ENCODE data around the gene KAT8.

Gene KAT8

GRCh38 chr16:31084584-31085302, 32.7 kb upstream of the KAT8 start:
- 95 to 97% methylated on average over 7 to 15 of the region's 16 CpGs for WGBS, 2 experiments (ENCODE audit: insufficient coverage in 2 of 2)

GRCh38 chr16:31085411-31085810, 32.1 kb upstream of the KAT8 start:
- no peak overlapping the region for H3K4me3 ChIP-seq (ENCODE audit: extremely low read depth, insufficient read depth, low read length, poor library complexity, severe bottlenecking)
- H3K27ac ChIP-seq (ENCODE audit: low read depth, low read length, severe bottlenecking): no peak overlapping the region
- H3K9me3 ChIP-seq (ENCODE audit: control insufficient read depth, low read length): no peaks in the 10 kb centered on the region
- no peaks in the 10 kb centered on the region for H3K4me1 ChIP-seq (ENCODE audit: control insufficient read depth, insufficient read depth, low read length, poor library complexity, severe bottlenecking)
- H3K36me3 ChIP-seq (ENCODE audit: control insufficient read depth, insufficient read depth, low read length): peaks cover 71% of the 10 kb centered on the region
- WGBS, 2 experiments (ENCODE audit: insufficient coverage in 2 of 2): 84 to 91% methylated on average over 7 to 8 of the region's 8 CpGs

More at GRCh38 chr16:31084584-31085302, 32.7 kb upstream of the KAT8 start:
- Histone ChIP-seq H3K36me3 (ENCODE audit: control insufficient read depth, insufficient read depth, low read length) (peaks cover 71% of the 10 kb centered on the region), H3K4me3 (ENCODE audit: extremely low read depth, insufficient read depth, low read length, poor library complexity, severe bottlenecking) (no peak overlapping the region), H3K4me1 (ENCODE audit: control insufficient read depth, insufficient read depth, low read length, poor library complexity, severe bottlenecking) (no peaks in the 10 kb centered on the region), H3K9me3 (ENCODE audit: control insufficient read depth, low read length) (no peaks in the 10 kb centered on the region), H3K27ac (ENCODE audit: low read depth, low read length, severe bottlenecking) (no peak overlapping the region)

GRCh38 chr16:31085873-31086628, 31.4 kb upstream of the KAT8 start:
- H3K27ac ChIP-seq (ENCODE audit: low read depth, low read length, severe bottlenecking): no peak overlapping the region
- H3K36me3 ChIP-seq (ENCODE audit: control insufficient read depth, insufficient read depth, low read length): peaks cover 71% of the 10 kb centered on the region
- H3K4me3 ChIP-seq (ENCODE audit: extremely low read depth, insufficient read depth, low read length, poor library complexity, severe bottlenecking): no peak overlapping the region
- no peaks in the 10 kb centered on the region for H3K9me3 ChIP-seq (ENCODE audit: control insufficient read depth, low read length)
- H3K4me1 ChIP-seq (ENCODE audit: control insufficient read depth, insufficient read depth, low read length, poor library complexity, severe bottlenecking): peaks cover 5% of the 10 kb centered on the region
- 95 to 96% methylated on average over 18 of the region's 18 CpGs for whole genome bisulfite sequencing, 2 experiments (ENCODE audit: insufficient coverage in 2 of 2)

- Histone ChIP-seq H3K4me1 (ENCODE audit: control insufficient read depth, insufficient read depth, low read length, poor library complexity, severe bottlenecking) (peaks cover 7% of the 10 kb centered on the region), H3K4me3 (ENCODE audit: extremely low read depth, insufficient read depth, low read length, poor library complexity, severe bottlenecking) (no peak overlapping the region), H3K27ac (ENCODE audit: low read depth, low read length, severe bottlenecking) (no peak overlapping the region), H3K36me3 (ENCODE audit: control insufficient read depth, insufficient read depth, low read length) (peaks cover 73% of the 10 kb centered on the region), H3K9me3 (ENCODE audit: control insufficient read depth, low read length) (no peaks in the 10 kb centered on the region)
- 86 to 89% methylated on average over 4 to 5 of the region's 6 CpGs for WGBS, 2 experiments (ENCODE audit: insufficient coverage in 2 of 2)
These were observed 30.9 kb upstream of the KAT8 start for GRCh38 chr16:31086629-31086906.

- Histone ChIP-seq H3K4me1 (ENCODE audit: control insufficient read depth, insufficient read depth, low read length, poor library complexity, severe bottlenecking) (peaks cover 7% of the 10 kb centered on the region), H3K36me3 (ENCODE audit: control insufficient read depth, insufficient read depth, low read length) (peaks cover 75% of the 10 kb centered on the region), H3K4me3 (ENCODE audit: extremely low read depth, insufficient read depth, low read length, poor library complexity, severe bottlenecking) (no peak overlapping the region), H3K27ac (ENCODE audit: low read depth, low read length, severe bottlenecking) (peak overlapping the region; percentile 16), H3K9me3 (ENCODE audit: control insufficient read depth, low read length) (no peaks in the 10 kb centered on the region)
- 94 to 97% methylated on average over 4 to 7 of the region's 8 CpGs for WGBS, 2 experiments (ENCODE audit: insufficient coverage in 2 of 2)
These were observed 30.0 kb upstream of the KAT8 start for GRCh38 chr16:31087481-31087880.

- Histone ChIP-seq H3K36me3 (ENCODE audit: control insufficient read depth, insufficient read depth, low read length) (peaks cover 71% of the 10 kb centered on the region), H3K4me3 (ENCODE audit: extremely low read depth, insufficient read depth, low read length, poor library complexity, severe bottlenecking) (no peak overlapping the region), H3K4me1 (ENCODE audit: control insufficient read depth, insufficient read depth, low read length, poor library complexity, severe bottlenecking) (peaks cover 7% of the 10 kb centered on the region), H3K9me3 (ENCODE audit: control insufficient read depth, low read length) (no peaks in the 10 kb centered on the region), H3K27ac (ENCODE audit: low read depth, low read length, severe bottlenecking) (no peak overlapping the region)
- WGBS, 2 experiments (ENCODE audit: insufficient coverage in 2 of 2): 100% methylated on average over 1 of the region's 5 CpGs
These were observed 29.5 kb upstream of the KAT8 start for GRCh38 chr16:31087971-31088370.

GRCh38 chr16:31088459-31089183, 28.8 kb upstream of the KAT8 start, which contains the start of gene PRSS53:
PRSS53 (minus strand) TSS chr16:31088943; CDS start chr16:31088809, 134 bp downstream.
- no peak within 1 kb of the TSS for H3K27ac ChIP-seq (ENCODE audit: low read depth, low read length, severe bottlenecking)
- H3K36me3 ChIP-seq (ENCODE audit: control insufficient read depth, insufficient read depth, low read length): peaks cover 65% of the 10 kb centered on the region
- no peaks in the 10 kb centered on the region for H3K9me3 ChIP-seq (ENCODE audit: control insufficient read depth, low read length)
- 90 to 94% methylated on average over 10 to 11 of the region's 15 CpGs for WGBS, 2 experiments (ENCODE audit: insufficient coverage in 2 of 2)
- no peak within 1 kb of the TSS for H3K4me3 ChIP-seq (ENCODE audit: extremely low read depth, insufficient read depth, low read length, poor library complexity, severe bottlenecking)
- peaks cover 7% of the 10 kb centered on the region for H3K4me1 ChIP-seq (ENCODE audit: control insufficient read depth, insufficient read depth, low read length, poor library complexity, severe bottlenecking)

- Histone ChIP-seq H3K9me3 (ENCODE audit: control insufficient read depth, low read length) (no peaks in the 10 kb centered on the region), H3K36me3 (ENCODE audit: control insufficient read depth, insufficient read depth, low read length) (peaks cover 60% of the 10 kb centered on the region), H3K27ac (ENCODE audit: low read depth, low read length, severe bottlenecking) (no peak overlapping the region), H3K4me1 (ENCODE audit: control insufficient read depth, insufficient read depth, low read length, poor library complexity, severe bottlenecking) (peaks cover 7% of the 10 kb centered on the region), H3K4me3 (ENCODE audit: extremely low read depth, insufficient read depth, low read length, poor library complexity, severe bottlenecking) (no peak overlapping the region)
- 96 to 100% methylated on average over 3 of the region's 8 CpGs for WGBS, 2 experiments (ENCODE audit: insufficient coverage in 2 of 2)
These were observed 28.3 kb upstream of the KAT8 start for GRCh38 chr16:31089199-31089598.

GRCh38 chr16:31090540-31090939, 26.9 kb upstream of the KAT8 start:
- H3K4me1 ChIP-seq (ENCODE audit: control insufficient read depth, insufficient read depth, low read length, poor library complexity, severe bottlenecking): peaks cover 7% of the 10 kb centered on the region
- H3K9me3 ChIP-seq (ENCODE audit: control insufficient read depth, low read length): no peaks in the 10 kb centered on the region
- H3K4me3 ChIP-seq (ENCODE audit: extremely low read depth, insufficient read depth, low read length, poor library complexity, severe bottlenecking): no peak overlapping the region
- no peak overlapping the region for H3K27ac ChIP-seq (ENCODE audit: low read depth, low read length, severe bottlenecking)
- 85% methylated on average over 2 of the region's 2 CpGs; no CpG with 5 or more reads in 1 of the 2 experiments for whole genome bisulfite sequencing, 2 experiments (ENCODE audit: insufficient coverage in 2 of 2)
- H3K36me3 ChIP-seq (ENCODE audit: control insufficient read depth, insufficient read depth, low read length): peaks cover 54% of the 10 kb centered on the region

GRCh38 chr16:31092330-31092729, 25.1 kb upstream of the KAT8 start:
- no peaks in the 10 kb centered on the region for H3K9me3 ChIP-seq (ENCODE audit: control insufficient read depth, low read length)
- no peak overlapping the region for H3K4me3 ChIP-seq (ENCODE audit: extremely low read depth, insufficient read depth, low read length, poor library complexity, severe bottlenecking)
- WGBS, 2 experiments (ENCODE audit: insufficient coverage in 2 of 2): 100% methylated on average over 2 to 3 of the region's 5 CpGs
- peaks cover 46% of the 10 kb centered on the region for H3K36me3 ChIP-seq (ENCODE audit: control insufficient read depth, insufficient read depth, low read length)
- peaks cover 7% of the 10 kb centered on the region for H3K4me1 ChIP-seq (ENCODE audit: control insufficient read depth, insufficient read depth, low read length, poor library complexity, severe bottlenecking)
- no peak overlapping the region for H3K27ac ChIP-seq (ENCODE audit: low read depth, low read length, severe bottlenecking)
